NCI-H187 (cell line): ENCODE data around the gene SNRPB.
"Not testable (repeated sequence)": the region's sequence is repeated elsewhere in the genome, so short reads cannot be mapped to it uniquely, and the experiment has no call there.

ENCODE experiments used
- DNase-seq, 2 experiments: peaks; one replicate each; lab custom pipeline; 2025; lab: John Stamatoyannopoulos, UW

Gene SNRPB

DNA sequence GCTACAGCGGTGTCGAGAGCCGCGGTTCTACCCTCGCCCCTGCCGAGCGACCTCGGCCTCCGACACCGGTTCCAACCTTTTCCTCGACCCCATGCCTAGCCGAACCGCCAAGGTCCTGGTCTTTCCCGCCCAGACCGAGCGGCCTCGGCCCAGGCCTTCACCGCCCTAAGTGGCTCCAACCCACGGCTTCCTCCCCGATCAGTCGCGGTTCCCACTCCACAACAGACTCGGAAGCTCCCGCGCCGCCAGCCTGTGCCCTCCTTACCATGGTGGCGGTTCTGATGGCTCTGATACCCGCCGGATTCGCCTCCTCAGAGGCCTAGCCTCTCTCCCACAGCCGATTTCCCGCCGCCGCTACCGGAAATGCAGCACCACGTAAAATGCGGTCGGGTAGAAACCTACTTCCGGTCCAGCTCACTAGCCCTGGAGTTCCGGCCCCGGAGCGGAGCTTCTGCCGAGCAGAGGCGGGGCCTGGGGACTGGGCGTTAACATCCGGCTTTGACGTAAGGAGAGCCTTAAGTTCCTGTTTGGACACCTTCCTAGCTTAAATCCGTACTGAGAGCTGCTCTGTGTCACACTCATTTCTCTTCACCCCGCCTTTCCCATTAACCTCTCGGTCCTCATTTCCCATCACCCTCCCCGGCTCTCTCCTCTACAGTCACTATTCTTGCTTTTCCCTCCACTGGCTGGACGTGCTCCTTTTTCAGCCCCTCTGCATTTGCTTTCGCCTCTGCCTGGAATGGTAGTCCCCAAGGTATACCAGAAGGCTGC, at the start of gene SNRPB:
SNRPB (minus strand) TSS at position 367 of the 771 bp plus-strand sequence; CDS start at position 268, 99 bp downstream.
- peak; percentile 98 for DNase-seq

GRCh38 chr20:2519115-2519809, 48.7 kb upstream of the SNRPB start:
- DNase-seq = no peak

DNA sequence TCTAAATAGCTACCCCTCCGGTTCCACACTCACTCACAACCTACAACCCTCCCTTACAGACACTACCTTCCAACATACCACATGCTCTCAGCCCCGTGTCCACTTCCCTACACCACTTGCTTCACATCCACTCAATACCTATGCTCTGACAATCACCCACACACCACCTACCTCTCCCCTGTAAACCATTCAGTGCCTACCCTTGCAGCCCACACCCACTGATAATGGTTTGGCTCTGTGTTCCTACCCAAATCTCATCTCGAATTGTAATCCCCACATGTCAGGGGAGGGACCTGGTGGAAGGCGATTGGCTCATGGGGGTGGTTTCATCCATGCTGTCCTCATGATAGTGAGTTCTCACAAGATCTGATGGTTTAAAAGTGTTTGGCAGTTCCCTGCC, 48.0 kb upstream of the SNRPB start:
- no peak for DNase-seq

- DNase-seq = no peak
Measured at GRCh38 chr20:2518096-2518495, 47.5 kb upstream of the SNRPB start.

DNA sequence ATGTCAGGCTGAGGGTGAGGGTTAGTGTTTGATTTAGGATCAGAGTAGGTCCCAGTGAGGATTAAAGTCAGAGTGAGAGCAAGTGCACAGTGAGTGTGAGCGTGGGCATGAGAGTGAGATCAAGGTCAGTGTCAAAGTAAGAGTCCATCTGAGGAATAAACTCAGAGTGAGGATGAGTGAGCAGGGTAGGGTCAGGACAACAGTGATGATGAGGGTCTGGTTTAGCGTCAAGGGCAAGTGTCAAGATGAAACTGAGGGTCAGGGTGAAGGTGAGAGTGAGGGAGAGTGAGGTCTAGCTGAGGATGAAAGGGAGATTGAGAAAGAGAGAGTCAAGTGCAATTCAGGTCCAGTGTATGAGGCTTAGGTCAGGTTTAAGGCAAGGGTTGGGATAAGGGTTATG, 45.8 kb upstream of the SNRPB start:
- no peak for DNase-seq

DNA sequence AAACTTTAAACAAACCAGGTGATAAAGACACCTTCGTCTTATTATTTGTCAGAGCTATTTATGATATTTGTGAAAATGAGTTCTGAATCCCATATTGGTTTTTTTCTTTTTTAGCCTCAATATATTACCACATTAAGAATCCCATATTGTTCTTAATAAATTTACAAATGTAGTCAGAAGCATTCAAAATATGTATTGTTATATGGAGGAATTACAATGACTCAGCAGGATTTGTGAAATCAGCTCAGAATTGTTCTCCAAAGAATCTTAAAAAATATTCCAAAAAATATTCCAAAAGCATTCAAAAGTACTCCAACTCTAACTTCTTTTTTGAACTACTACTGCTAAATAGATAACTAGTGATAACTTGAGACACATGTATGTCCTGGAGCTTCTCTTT, 44.6 kb upstream of the SNRPB start:
- DNase-seq = no peak

GRCh38 chr20:2509794-2510193, 39.2 kb upstream of the SNRPB start:
- no peak for DNase-seq

DNA sequence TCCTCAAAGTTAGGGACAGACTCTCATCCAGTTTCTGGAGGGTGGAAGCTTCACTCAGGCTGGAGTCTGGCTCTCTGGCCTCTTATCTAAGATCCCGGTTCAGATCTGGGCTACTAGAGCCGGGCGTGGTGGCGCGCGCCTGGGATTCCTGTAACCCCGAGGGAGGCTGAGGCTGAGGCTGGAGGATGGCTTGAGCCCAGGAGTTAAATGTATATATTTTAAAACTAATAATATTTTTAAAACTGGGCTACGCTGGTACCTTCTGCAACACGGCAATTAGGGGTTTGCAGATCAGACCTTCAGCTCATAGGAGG, 38.8 kb upstream of the SNRPB start:
- no peak for DNase-seq

DNA sequence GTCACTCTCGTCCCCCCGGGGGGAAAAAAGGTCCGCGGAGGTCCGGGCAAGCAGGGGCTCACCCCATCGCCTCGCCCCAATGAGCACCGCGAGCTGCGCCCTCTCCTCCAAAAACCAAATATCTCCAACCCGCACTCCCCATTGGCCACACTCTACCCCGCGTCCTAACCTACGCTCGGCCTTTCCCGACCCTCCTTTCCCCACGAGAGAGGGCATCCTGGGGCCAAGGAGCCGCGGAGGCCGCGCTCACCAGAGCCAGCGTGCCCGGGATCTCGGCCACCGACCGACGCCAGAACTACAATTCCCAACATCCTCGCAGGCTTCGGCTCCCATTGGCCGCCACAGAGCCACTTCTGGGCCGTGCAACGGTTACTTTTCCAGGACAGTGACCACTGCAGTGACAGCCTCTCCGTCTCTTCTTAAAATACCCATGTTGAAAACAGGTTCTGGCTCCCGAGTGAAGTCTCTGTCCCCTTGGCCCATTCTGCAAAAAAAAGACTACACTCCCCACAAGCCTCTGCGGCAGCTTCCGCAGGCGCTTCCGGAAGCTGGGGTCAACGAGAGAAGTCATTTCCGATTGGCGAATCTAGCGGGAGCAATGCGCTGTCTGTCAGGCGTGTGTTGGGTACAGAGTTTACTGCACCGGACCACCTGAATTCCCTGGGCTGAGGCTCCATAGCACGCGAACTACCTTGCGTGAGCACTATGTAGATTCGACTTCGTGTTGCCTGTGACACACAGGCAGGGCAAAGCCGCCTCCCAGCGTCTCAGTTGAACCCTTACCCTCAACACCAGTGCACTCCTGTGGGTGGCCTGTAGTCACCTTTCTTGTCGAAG, 38.3 kb upstream of the SNRPB start, which contains the start of gene ZNF343:
ZNF343 (minus strand) TSS at position 285 of the 837 bp plus-strand sequence. CDS start 15,020 bp downstream, outside the sequence.
- DNase-seq = peak; percentile 70 to 93

DNA sequence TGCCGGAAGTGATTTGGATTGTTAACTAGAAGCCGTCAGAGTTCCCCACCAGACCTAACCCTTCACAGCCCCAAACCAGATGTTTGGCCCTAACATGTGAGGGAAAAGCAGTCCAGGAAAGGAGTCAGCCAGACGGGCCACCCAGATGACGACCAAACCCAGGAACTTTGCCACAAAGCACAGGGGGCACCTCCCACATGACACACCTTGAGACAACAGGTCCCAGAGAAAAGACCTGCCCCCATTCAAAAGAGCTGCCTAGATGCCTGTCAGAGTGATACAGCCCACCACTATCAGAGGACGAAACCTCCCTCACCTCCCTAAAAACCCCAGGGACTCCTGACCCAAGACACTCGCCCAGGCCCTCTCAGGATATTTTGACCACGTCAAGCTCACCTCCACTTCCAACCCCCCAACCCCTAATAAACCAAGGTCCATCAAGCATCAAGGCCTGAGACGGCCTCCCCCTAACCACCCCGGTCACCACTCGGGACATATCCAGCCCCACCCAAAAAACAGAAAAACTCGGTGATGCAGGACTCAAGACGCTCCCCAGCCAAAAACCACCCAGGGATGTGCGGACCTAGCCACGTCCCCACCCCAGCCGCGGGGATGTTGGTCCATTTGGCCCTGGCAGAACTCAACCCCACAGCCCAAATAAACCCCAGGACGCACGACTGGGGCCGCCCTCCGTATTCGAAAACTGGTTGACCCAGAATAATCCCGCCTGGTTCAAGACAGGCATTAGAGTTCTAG, 37.5 kb upstream of the SNRPB start:
- no peak for DNase-seq

DNA sequence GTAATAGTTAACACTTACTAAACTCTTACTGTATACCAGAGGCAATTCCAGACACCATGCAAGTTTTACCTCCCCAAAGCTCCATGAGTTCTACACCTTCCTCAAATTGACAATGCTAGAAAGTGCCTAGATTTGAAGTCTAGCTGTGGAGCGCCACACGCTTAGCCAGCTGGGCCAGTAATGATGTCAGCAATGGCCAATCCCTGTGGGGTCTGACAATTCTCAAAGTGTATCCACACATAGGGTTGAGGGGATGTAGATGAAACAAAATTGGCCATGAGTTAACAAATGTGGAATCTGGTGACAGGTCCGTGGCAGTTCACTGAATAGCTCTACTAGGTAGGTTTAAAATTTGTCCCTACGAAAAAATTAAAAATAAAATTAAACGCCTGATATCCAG, 36.9 kb upstream of the SNRPB start:
- DNase-seq = no peak

- not testable (repeated sequence) for DNase-seq
Measured at GRCh38 chr20:2506426-2506825, 35.8 kb upstream of the SNRPB start.

DNA sequence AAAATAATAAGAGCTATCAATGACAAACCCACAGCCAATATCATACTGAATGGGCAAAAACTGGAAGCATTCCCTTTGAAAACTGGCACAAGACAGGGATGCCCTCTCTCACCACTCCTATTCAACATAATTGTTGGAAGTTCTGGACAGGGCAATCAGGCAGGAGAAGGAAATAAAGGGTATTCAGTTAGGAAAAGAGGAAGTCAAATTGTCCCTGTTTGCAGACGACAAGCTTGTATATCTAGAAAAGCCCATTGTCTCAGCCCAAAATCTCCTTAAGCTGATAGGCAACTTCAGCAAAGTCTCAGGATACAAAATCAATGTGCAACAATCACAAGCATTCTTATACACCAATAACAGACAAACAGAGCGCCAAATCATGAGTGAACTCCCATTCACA, 34.2 kb upstream of the SNRPB start:
- DNase-seq = not testable (repeated sequence)

- not testable (repeated sequence) for DNase-seq
Measured at GRCh38 chr20:2502808-2503384, 32.3 kb upstream of the SNRPB start.

- DNase-seq = no peak
Measured at GRCh38 chr20:2485661-2486060, 15.1 kb upstream of the SNRPB start.

DNA sequence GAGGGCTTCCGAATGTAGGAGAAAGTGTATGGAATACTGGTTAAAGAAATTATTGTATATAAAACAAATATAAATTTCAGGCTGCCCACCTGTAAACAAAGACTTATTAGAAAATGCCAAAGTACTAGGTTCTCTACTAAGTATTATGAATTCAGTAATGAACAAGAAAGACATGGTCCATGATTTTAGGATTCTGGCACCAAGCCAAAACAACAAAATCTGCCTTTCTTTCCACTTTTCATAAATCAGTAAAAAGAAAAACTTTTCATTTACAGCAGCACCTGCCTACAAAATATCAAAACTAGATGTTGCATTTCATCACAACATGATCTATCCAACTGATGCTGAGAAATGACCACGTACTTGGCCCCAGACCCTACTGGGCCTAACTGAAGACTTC, 14.5 kb upstream of the SNRPB start:
- DNase-seq = no peak

DNA sequence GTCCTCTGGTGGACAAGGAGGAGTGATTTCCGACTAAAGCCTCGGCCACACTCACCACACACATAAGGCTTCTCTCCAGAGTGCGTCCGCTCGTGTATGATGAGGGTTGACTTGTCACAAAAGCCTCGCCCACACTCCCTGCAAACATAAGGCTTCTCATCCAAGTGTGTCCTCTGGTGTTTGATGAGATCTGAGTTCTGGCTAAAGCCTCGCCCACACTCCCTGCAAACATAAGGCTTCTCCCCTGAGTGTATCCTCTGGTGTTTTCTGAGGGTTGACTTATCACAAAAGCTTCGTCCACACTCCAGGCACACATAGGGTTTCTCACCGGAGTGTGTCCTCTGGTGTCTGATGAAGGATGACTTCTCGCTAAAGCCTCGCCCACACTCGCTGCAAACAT, 12.9 kb upstream of the SNRPB start:
- DNase-seq = no peak

DNA sequence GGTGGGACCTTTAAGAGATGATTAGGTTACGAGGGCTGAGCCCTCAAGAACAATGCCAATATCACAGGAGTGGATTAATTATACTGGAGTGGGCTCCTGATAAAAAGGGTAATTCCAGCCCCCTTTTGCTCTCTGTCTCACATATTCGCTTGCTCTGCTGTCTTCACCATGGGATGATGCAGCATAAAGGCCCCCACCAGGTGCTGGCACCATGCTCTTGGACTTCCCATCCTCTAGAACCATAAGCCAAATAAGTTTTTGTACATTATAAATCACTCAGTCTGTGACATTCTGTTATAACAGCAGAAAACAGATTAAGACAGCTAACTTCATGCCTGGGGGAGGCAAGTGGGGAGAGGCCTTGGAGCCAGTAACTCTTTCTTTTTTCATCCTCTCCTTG, 9.8 kb upstream of the SNRPB start:
- no peak for DNase-seq

DNA sequence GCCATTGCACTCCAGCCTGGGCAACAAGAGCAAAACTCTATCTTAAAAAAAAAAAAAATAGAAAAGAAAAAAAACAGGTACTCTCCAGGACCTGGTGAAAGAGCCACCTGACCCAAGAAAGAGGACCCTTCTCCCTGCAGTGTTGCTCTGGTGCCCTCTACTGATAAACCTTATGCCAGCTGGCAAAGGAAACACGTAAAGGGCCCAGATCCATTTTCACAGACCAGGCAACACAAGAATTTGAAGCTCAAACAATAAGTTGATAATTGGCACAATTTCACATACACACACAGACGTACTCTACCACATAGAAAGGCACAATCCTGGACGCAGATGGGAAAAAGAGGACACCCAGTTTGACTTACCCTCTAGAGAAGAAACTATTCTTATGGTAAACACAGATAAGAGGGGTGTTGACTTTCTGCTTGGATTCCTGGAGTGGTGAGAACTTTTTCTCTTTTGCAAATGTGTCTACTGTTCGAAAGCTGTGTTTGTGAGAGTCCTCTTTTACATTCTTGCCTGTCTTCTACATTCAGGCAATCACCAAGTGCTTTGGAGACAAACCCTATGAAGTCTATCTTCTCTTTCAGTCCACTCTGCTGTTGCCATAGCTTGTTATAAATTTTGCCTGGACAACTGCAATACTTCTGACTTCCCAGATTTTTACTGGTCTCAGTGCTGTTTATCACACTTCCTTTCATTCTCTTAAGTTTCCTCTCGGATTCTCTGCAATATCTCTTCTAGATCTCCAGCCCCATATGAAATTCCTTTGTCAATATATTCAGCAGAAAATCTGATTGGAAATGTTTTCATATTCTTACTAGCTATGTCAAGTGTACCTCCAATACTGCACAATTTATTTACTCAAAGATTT, 6.4 kb upstream of the SNRPB start:
- DNase-seq = no peak
